Stimulated activated CD8-positive, alpha-beta memory T cell treated with anti-CD3 and anti-CD28 coated beads, Interleukin-15, amount 100 ng/mL, for 48 hours (primary cell): ENCODE results near the gene ZNF578.
"Not testable (repeated sequence)": the region's sequence is repeated elsewhere in the genome, so short reads cannot be mapped to it uniquely, and the experiment has no call there.

Experiments
- DNase-seq, 2 donors: peaks; one replicate each; pipeline ENCODE4 v3.0.0-alpha.2; 2020; ENCODE audit warnings: low read depth in 2 of 2

ZNF578 gene

DNA sequence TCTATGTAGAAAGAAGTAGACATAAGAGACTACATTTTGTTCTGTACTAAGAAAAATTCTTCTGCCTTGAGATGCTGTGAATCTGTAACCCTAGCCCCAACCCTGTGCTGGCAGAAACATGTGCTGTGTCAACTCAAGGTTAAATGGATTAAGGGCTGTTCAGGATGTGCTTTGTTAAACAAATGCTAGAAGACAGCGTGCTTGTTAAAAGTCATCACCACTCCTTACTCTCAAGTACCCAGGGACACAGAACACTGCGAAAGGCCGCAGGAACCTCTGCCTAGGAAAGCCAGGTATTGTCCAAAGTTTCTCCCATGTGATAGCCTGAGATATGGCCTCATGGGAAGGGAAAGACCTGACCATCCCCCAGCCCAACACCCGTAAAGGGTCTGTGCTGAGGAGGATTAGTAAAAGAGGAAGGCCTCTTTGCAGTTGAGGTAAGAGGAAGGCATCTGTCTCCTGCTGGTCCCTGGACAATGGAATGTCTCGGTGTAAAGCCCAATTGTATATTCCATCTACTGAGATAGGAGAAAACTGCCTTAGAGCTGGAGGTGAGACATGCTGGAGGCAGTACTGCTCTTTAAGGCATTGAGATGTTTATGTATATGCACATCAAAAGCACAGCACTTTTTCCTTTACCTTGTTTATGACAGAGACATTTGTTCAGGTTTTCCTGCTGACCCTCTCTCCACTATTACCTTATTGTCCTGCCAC lies 105.5 kb downstream of the ZNF578 start:
- not testable (repeated sequence) for DNase-seq

DNA sequence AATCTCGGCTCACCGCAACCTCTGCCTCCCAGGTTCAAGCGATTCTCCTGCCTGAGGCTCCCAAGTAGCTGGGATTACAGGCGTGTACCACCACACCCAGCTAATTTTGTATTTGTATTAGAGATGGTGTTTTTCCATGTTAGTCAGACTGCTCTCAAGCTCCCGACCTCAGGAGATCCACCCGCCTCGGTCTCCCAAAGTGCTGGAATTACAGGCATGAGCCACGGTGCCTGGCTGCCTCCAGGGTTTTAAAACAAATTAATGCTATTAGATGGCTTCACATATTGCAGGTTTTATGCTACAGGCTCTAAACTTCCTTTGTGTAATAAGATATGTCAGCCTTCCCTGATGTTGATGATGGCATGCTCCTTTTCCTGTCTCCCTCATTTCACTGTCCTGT lies 108.3 kb downstream of the ZNF578 start:
- not testable (repeated sequence) for DNase-seq
